ENCODE data around the gene LRIG1.
"Not testable (repeated sequence)": the region's sequence is repeated elsewhere in the genome, so short reads cannot be mapped to it uniquely, and the experiment has no call there.

The LRIG1 gene

GRCh38 chr3:66441129-66441528 lies 59.7 kb downstream of the LRIG1 start:
- DNase-seq, result no peak

- no peak for DNase-seq
These were observed 61.0 kb downstream of the LRIG1 start for GRCh38 chr3:66439666-66440344.

GRCh38 chr3:66438046-66438445 lies 62.8 kb downstream of the LRIG1 start:
- DNase-seq, result no peak

GRCh38 chr3:66437341-66437929 lies 63.4 kb downstream of the LRIG1 start:
- no peak for DNase-seq

- DNase-seq, result no peak
These were observed 64.8 kb downstream of the LRIG1 start for GRCh38 chr3:66435989-66436388.

GRCh38 chr3:66434726-66435125 lies 66.1 kb downstream of the LRIG1 start:
- DNase-seq, result no peak

- no peak for DNase-seq
These were observed 67.4 kb downstream of the LRIG1 start for GRCh38 chr3:66433522-66433782.

GRCh38 chr3:66432767-66433521 lies 67.9 kb downstream of the LRIG1 start:
- no peak for DNase-seq

- DNase-seq, result no peak
These were observed 68.6 kb downstream of the LRIG1 start for GRCh38 chr3:66432041-66432766.

- DNase-seq, result no peak
These were observed 69.3 kb downstream of the LRIG1 start for GRCh38 chr3:66431494-66431893.

- DNase-seq, result no peak
These were observed 69.9 kb downstream of the LRIG1 start for GRCh38 chr3:66430876-66431275.

- DNase-seq, result no peak
These were observed 72.1 kb downstream of the LRIG1 start for GRCh38 chr3:66428733-66429132.

- no peak for DNase-seq
These were observed 72.8 kb downstream of the LRIG1 start for GRCh38 chr3:66427951-66428474.

GRCh38 chr3:66427352-66427751 lies 73.5 kb downstream of the LRIG1 start:
- no peak for DNase-seq

- no peak for DNase-seq
These were observed 74.7 kb downstream of the LRIG1 start for GRCh38 chr3:66426135-66426534.

- DNase-seq, result no peak
These were observed 75.2 kb downstream of the LRIG1 start for GRCh38 chr3:66425576-66426114.

- no peak for DNase-seq
These were observed 75.8 kb downstream of the LRIG1 start for GRCh38 chr3:66425032-66425431.

- DNase-seq, result no peak
These were observed 77.0 kb downstream of the LRIG1 start for GRCh38 chr3:66423791-66424190.

GRCh38 chr3:66421893-66422292 lies 78.9 kb downstream of the LRIG1 start:
- DNase-seq, result not testable (repeated sequence)

- DNase-seq, result not testable (repeated sequence)
These were observed 79.7 kb downstream of the LRIG1 start for GRCh38 chr3:66421144-66421543.

- no peak for DNase-seq
These were observed 81.8 kb downstream of the LRIG1 start for GRCh38 chr3:66419036-66419435.

- DNase-seq, result no peak
These were observed 82.3 kb downstream of the LRIG1 start for GRCh38 chr3:66418475-66418931.

All from RPMI8226 (cell line).